HG02970 (cell line): Measurements from ENCODE around the gene ANO5.
"Not testable (repeated sequence)": the region's sequence is repeated elsewhere in the genome, so short reads cannot be mapped to it uniquely, and the experiment has no call there.

Experiments
- ATAC-seq: cut with Tn5 transposase; IDR thresholded peaks from one replicate; pipeline ENCODE4 v1.9.1; 2021; ENCODE audit warnings: mild to moderate bottlenecking, moderate library complexity, moderate number of reproducible peaks; ENCODE audit not compliant: unreplicated experiment, low FRiP score

The ANO5 gene

DNA sequence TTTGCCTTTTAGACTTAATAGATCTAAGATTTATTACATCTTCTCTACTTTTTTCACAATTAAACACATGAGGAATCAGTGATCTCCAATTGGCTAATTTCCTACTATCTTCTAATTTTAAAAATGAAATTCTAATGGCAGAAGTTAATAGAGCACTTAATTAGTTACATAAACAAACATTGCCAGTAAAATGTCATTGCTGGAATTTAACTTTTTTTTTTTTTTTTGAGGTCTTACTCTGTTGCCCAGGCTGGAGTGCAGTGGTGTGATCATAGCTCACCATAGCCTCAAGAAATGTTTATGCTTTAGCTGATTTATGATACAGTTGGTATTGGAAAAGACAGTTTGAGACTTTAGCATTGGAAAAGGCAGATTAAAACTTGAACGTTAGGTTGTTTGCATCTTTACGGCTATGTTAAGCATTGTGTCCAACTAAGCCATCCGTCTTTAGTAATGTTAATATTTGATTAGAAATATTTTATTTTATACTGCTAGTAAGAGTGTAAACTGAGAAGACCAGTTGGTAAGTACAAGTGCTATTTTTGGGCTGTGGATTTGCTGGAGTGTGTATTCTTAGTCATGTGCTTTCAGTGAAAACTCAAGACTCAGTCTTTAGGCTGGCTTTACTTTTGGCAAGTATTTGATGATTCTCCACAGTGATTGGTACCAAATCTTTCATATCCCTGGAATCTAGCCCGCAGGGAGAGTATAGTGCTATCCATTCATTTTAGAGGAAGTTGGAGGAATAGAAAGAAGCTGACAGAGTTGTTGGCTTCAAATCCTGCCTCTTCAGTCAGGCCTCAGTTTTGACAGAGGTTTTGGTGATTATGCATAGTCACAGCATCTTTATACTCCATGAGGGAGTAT, 4.5 kb downstream of the ANO5 start:
- ATAC-seq: no peak

GRCh38 chr11:22199243-22199642, 6.4 kb downstream of the ANO5 start:
- no peak for ATAC-seq

GRCh38 chr11:22203281-22203680, 10.4 kb downstream of the ANO5 start:
- no peak for ATAC-seq

GRCh38 chr11:22207162-22207561, 14.3 kb downstream of the ANO5 start:
- ATAC-seq: no peak

DNA sequence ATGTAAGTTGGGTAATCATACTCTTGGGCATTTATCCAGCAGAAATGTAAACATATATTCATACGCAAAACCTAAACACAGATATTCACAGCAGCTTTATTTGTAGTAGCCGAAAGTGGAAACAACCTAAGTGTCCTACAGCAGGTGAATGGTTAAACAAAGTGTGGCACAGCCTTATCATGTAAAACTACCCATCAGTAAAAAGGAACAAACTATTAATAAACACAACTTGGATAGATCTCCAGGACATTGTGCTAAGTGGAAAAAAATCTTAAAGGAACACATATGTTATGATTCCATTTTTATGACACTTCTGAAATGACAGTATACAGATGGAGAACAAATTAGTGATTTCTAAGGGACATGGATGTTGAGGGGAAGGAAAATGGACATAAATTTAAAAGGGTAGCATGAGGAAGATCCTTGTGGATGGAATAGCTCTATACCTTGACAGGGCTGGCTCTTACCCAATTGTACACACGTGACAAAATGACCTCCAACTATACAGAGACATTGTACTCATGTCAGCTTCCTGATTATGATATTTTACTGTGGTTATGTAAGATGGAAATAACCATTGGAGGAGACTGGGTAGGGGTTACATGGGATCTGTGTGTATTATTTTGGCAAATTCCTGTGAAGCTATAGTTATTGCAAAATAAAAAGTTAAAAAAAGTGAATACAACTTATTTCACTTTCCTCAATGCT, 15.4 kb downstream of the ANO5 start:
- no peak for ATAC-seq

- ATAC-seq: no peak
These were observed 24.1 kb downstream of the ANO5 start for GRCh38 chr11:22216940-22217339.

DNA sequence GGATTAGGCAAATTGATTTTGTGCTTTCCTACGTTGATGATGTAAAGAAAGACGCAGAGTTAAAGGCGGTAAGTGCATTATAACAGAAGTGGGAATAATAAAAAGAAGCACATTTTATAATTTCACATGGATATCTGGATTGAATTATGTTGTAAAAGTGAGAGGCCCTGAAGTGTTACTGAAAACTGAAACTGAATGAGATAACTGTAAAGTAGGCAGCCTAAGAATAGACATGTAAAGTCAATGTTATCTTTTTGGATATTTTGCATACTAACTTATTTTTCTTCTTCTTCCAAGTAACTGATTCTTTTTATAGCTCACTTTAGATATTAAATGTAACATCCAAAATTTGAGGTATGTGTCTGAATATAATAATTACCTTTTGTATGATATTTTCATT, 28.3 kb downstream of the ANO5 start:
- ATAC-seq: no peak

DNA sequence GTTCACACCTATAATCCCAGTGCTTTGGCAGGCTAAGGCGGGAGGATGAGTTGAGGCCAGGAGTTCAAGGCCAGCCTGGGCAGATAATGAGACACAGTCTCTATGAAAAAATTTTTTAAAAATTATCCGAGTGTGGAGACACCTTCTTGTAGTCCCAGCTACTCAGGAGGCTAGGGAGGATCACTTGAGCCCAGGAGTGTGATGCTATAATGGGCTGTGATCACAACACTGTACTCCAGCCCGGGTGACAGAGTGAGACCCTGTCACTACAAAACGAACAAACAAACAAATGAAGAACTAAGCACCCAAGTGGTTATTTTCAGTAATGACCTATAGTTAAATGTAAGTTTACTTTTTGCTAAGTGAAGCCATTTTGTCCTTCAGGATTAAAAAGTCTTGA, 32.3 kb downstream of the ANO5 start:
- ATAC-seq: no peak

DNA sequence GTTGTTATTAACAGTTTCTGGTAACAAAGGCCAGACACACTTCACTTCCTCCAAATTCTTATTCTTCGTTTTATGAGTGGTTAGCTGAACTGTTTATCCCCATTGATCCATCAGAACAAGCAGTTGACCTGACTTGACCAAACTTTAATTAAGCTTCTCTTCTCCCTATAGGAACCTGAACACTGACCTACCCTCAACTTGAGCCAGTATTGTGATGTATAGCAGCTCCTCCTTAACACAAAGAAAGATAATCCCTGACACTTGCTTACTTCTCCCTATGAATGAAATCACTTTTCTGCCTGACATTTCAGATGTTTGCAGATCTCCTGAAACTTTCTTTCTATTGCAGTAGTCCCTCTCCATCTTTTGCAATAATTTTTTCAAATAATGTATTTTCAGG, 41.9 kb downstream of the ANO5 start:
- ATAC-seq: no peak

- peak; percentile 89 for ATAC-seq
These were observed 52.2 kb downstream of the ANO5 start for GRCh38 chr11:22244986-22245592.

DNA sequence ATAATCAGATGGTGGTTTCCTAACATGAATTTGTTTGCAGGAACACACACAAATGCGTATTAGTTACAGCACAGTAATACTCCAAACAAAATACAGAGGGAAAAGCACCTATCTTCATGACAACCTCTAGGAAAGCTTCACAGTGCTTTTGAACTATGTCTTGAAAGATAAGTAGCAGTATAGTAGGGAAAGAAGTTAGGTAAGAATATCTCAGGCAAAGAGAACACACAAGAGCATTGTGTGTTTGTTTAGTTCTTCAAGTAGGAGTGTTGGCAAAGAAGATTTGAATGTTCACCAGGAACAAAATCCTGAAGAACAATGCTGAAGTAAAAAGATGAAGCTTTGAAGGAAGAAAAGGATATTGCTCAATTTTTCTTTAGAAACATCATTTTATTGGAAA, 54.1 kb downstream of the ANO5 start:
- no peak for ATAC-seq

GRCh38 chr11:22249871-22250270, 57.0 kb downstream of the ANO5 start:
- no peak for ATAC-seq

DNA sequence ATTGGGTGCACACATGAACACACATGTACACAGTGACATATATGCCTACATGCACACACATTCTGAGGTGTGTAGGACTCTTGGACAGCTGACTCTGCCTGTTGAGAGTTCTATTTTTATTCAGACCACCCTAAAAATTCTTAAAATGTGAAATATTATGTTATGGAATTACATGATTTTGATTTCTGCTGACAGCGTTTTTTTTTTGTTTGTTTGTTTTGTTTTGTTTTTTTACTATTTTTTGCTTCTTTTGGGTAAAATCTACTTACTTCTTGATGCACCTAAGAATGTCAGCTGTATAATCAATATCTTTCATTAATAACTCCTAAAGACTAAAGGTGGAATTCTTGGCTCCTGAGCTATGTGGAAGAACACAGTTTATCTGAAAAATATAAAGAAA, 64.0 kb downstream of the ANO5 start:
- no peak for ATAC-seq

DNA sequence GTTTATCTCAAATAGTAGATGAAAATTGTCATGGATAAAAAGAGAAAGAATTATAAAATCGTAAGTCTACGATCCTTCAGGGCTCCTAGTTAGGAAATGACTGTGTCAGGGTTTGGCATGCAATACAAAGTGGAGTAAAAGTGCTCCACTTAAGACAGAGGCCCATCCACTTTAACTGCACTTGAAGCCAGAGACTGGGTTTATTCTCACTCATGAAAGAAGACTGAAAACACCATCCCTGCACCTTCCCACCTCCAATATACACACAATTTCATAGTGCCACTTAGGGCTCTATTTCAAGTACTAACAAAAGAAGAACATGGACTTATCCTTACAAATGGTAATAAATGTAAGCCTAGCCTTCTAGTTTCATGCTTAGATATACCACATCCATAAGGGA, 70.7 kb downstream of the ANO5 start:
- no peak for ATAC-seq

DNA sequence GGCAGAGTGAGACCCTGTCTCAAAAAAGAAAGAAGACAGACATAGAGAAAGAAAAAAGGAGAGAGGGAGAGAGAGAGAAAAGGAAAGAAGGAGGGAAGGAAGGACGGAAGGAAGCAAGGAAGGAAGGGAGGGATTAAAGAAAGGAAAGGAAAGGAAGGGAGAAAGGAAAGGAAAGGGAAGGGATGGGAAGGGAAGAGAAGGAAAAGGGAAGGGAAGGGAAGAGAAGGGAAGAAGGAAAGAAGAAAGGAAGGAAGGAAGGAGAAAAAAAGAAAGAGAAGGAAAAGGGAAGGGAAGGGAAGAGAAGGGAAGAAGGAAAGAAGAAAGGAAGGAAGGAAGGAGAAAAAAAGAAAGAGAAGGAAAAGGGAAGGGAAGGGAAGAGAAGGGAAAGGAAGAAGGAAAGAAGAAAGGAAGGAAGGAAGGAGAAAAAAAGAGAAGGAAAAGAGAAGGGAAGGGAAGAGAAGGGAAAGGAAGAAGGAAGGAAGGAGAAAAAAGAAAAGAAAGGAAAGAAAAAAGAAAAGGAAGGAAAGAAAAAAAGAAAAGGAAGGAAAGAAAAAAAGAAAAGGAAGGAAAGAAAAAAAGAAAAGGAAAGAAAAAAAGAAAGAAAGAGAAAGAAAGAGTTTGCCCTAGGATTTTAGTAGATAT, 76.2 kb downstream of the ANO5 start:
- not testable (repeated sequence) for ATAC-seq

DNA sequence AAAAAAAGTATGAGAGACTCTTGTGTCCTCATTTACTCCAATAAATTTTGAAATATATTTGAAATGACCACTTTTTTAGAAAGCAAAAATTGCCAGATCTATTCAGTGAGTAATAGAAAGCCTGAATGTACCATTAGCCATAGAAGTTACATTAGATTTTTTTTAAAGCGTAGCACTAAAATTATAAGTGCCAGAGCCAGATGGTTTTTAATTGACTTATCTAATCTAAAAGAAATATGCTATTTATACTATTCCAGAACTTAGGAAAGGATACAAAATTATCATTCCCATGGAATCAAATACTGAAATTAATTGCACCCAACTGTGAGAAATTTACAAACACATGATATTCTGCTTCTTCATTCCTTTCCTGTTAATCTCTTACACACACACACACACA, 80.9 kb downstream of the ANO5 start:
- no peak for ATAC-seq

GRCh38 chr11:22275600-22275999, 82.7 kb downstream of the ANO5 start:
- ATAC-seq: no peak

DNA sequence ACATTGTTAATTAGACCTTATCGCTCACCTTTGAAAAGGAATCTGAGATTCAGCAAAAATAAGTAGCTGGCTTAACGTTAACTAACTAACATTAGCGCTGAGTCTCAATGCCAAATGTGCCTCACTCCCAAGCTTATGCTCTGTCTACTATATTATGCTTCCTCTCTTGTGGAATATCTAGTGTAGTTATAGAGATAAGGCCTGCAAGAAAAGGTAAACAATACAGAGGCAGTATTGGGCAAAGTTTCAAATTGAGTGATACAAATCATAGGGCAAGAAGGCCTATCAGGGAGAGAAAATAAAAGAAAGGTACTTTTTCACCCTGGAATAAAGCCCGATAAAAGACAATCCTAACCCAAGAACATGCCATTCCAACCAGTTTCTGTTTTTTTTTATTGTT, 83.7 kb downstream of the ANO5 start:
- no peak for ATAC-seq

DNA sequence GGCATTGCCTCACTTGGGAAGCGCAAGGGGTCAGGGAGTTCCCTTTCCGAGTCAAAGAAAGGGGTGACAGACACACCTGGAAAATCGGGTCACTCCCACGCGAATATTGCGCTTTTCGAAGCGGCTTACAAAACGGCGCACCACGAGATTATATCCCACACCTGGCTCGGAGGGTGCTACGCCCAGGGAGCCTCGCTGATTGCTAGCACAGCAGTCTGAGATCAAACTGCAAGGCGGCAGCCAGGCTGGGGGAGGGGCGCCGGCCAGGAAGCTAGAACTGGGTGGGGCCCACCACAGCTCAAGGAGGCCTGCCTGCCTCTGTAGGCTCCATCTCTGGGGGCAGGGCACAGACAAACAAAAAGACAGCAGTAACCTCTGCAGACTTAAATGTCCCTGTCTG, 92.1 kb downstream of the ANO5 start:
- not testable (repeated sequence) for ATAC-seq

DNA sequence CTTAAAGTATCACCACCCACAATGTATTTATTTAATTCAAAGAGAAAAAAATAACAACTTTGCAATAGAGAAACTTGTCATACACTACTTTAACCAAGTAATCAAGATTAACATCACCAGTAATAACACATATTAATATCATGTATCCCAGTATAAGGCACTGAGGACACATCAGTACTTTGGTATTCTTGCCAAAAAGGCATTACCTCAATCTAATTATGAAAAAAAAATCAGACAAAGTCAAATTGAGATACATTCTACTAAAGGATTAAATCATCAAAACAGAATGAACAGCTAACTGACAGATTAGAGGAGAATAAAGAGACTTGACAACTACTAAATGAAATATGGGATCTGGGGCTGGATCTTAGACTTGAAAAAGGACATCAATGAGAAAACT, 109.5 kb downstream of the ANO5 start:
- no peak for ATAC-seq

DNA sequence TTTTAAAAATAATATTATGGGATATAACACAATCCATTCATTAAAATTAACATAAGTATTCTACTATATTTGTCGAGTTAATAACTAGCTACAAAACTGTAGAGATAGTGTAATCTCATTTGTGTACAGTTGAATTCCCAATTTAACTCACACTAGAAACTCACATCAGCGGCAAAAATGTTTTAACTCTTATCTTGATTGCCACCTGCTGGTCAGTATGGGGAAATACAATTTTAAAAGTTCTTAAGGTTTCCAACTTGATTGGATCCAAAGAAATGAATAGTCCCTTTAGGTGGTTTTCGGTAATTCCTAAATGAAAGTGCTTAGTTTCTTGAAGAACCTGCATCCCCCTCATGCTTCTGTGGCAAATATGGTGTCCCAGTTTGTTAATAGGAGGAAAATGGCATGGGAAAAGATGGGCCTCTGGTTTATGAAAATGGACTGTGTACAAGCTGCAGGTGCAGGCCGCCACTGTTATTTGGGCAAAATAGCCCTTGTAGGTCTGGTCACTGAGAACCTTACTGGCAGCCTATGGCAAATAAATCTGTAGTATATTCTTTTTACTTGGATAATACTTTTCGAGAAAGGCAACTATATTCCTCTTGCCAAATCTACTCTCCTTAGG, 111.6 kb downstream of the ANO5 start:
- ATAC-seq: no peak
